GM21526 (cell line): ENCODE measurements around the gene ALOX15B.

Experiments
- ATAC-seq: cut with Tn5 transposase; IDR thresholded peaks from one replicate; pipeline ENCODE4 v1.9.1; 2021; ENCODE audit warnings: moderate library complexity; ENCODE audit not compliant: unreplicated experiment, low FRiP score

ALOX15B gene

GRCh38 chr17:8039611-8040168 lies 831 bp downstream of the ALOX15B start:
- ATAC-seq, result no peak

GRCh38 chr17:8041249-8041928 lies 2.5 kb downstream of the ALOX15B start:
- no peak for ATAC-seq

GRCh38 chr17:8041979-8042378 lies 3.1 kb downstream of the ALOX15B start:
- ATAC-seq, result no peak

GRCh38 chr17:8044819-8045810 lies 6.3 kb downstream of the ALOX15B start:
- ATAC-seq, result no peak

- no peak for ATAC-seq
Measured at GRCh38 chr17:8046306-8046928, 7.6 kb downstream of the ALOX15B start.

GRCh38 chr17:8046929-8047768 lies 8.3 kb downstream of the ALOX15B start:
- ATAC-seq, result no peak

- no peak for ATAC-seq
Measured at GRCh38 chr17:8047769-8048110, 8.9 kb downstream of the ALOX15B start.

GRCh38 chr17:8048236-8048635 lies 9.4 kb downstream of the ALOX15B start:
- no peak for ATAC-seq

GRCh38 chr17:8048736-8049135 lies 9.9 kb downstream of the ALOX15B start:
- ATAC-seq, result no peak

- no peak for ATAC-seq
Measured at GRCh38 chr17:8051831-8052230, 13.0 kb downstream of the ALOX15B start.

GRCh38 chr17:8052256-8053252 lies 13.7 kb downstream of the ALOX15B start:
- ATAC-seq, result no peak

- ATAC-seq, result no peak
Measured at GRCh38 chr17:8053600-8053999, 14.7 kb downstream of the ALOX15B start.

- no peak for ATAC-seq
Measured at GRCh38 chr17:8055851-8056231, 17.0 kb downstream of the ALOX15B start.

- no peak for ATAC-seq
Measured at GRCh38 chr17:8056232-8056975, 17.5 kb downstream of the ALOX15B start.

GRCh38 chr17:8056976-8057625 lies 18.2 kb downstream of the ALOX15B start:
- no peak for ATAC-seq

- no peak for ATAC-seq
Measured at GRCh38 chr17:8057691-8058114, 18.8 kb downstream of the ALOX15B start.

GRCh38 chr17:8059131-8059530 lies 20.3 kb downstream of the ALOX15B start:
- no peak for ATAC-seq

GRCh38 chr17:8060274-8060673 lies 21.4 kb downstream of the ALOX15B start:
- ATAC-seq, result no peak
